ENCODE results near the gene TRIM15. TPM values are rescaled to one million over a fixed set of nuclear protein-coding genes. Genes with fewer than 3 reads are reported as not detected.

The TRIM15 gene
- total RNA-seq, 1 donor from 2014 or later, result 19.6 TPM

Other genes with a start within 250 kb of the TRIM15 start
- gene HLA-A, start 221.0 kb upstream of the TRIM15 start, total RNA-seq, result 1,097 TPM
- 19.5 TPM for gene POLR1H, start 102.3 kb upstream of the TRIM15 start, total RNA-seq
- 76.9 TPM for gene PPP1R11, start 96.3 kb upstream of the TRIM15 start, total RNA-seq
- gene RNF39, start 87.8 kb upstream of the TRIM15 start, total RNA-seq, result 2.5 TPM
- gene TRIM31, start 50.5 kb upstream of the TRIM15 start, total RNA-seq, result 3.1 TPM
- gene TRIM40, start 27.4 kb upstream of the TRIM15 start, total RNA-seq, result not detected
- gene TRIM10, start 2.3 kb upstream of the TRIM15 start, total RNA-seq, result 5.4 TPM
- 72.4 TPM for gene TRIM26, start 49.9 kb downstream of the TRIM15 start, total RNA-seq
- 14.0 TPM for gene TRIM39, start 163.4 kb downstream of the TRIM15 start, total RNA-seq
- gene RPP21, start 181.6 kb downstream of the TRIM15 start, total RNA-seq, result 42.6 TPM